GM18508 (cell line): ENCODE results near the gene XYLT1.

Experiments used
- ATAC-seq: cut with Tn5 transposase; IDR thresholded peaks from one replicate; pipeline ENCODE4 v1.9.1; 2021; ENCODE audit warnings: moderate number of reproducible peaks; ENCODE audit not compliant: insufficient read depth, unreplicated experiment

Gene XYLT1

DNA sequence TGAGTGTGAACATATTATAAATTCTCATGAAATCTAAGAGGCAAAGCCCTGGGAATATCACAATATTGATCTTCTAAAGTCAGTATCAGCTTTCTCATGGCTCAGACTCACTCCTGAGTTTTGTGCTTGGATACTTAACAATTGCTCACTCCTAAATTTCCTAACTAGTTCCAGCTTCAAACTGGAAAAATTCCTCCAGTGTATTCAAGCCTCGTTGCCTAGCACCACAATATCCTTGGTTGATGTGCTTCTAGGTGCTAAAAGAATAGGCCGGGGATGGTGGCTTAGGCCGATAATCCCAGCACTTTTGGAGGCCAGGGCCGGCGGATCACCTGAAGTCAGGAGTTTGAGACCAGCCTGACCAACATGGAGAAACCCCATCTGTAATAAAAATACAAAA lies 62.5 kb downstream of the XYLT1 start:
- ATAC-seq = no peak

DNA sequence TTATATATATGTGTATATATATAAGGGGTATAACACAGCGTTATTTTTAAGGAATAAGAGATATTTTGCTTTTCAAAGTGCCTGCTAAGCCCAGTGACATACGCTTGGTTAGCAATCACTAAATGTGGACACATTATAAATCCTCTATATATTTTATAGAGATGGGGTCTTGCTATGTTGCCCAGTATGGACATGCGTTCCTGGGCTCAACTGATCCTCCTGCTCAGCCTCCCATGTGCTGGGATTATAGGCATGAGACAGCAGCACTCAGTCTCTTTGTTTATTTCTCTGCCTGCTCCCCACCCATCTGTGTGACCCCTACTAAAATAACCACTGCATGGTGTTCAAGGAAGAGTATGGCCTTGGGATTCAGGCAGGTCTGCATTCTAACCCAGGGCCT lies 63.4 kb downstream of the XYLT1 start:
- no peak for ATAC-seq

DNA sequence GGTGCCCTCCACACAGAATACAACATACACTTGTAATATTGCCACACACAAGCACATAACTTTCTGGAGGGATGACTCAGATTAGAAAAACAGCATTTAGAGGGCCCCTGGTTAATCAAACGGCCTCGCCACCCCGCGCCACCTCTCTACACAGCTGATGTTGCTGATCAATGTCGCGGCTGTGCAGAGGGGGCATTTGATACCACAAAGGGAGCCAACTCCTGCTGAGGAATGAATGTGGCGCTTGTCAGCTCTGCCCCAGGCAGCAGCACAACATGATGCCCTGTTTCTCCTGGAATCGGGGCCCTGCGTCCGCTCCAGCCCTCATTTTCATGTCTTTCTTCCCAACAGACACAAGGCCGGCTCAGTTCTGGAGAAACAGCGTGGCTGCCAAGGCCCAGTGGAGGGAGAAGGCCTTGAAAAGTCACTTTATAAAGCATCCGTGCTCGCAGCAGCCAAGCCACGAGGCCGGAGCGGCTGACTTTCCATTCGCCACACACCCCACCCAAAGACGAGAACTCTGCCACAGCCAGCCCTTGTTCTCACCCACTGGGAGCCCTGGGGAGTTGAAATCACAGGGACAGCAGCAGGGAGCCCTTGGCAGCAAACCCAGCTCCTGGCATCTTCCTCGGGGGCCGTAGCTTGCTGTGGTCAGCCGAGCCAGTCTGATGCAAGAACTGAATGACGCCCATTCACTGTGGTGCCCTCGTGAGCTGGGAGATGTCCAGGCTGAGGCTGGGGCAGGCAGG lies 65.6 kb downstream of the XYLT1 start:
- no peak for ATAC-seq

DNA sequence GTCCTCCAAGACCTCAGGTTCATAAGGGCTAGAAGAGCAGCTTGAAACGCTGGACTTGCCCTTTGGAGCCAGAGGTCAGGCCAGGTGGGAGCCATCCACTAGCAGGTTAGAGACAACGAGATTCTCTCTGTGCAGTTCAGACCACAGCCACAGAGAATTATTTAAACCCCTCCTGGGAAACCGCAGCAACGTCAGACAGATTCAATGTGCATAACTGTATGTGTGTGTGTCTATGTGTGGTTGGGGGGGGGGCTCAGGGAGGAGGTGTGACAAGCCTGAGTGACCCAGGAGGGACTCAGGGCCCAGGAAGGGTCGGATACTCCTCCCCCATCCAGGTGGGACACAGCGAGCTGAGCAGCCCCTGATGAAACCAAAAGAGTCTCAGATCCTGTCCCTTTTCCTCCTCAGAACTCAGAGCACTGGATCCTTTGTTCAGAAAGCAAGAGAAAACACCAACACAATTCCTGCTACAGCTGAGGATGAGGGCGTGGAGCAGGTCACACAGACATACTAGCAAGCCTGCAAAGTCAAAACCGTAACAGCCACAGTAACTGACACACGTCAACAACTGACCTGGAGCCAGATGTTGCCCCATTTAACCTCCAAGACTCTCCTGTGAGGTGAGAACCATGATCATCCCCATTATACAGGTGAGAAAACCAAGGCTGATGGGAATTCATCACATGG lies 66.8 kb downstream of the XYLT1 start:
- no peak for ATAC-seq

DNA sequence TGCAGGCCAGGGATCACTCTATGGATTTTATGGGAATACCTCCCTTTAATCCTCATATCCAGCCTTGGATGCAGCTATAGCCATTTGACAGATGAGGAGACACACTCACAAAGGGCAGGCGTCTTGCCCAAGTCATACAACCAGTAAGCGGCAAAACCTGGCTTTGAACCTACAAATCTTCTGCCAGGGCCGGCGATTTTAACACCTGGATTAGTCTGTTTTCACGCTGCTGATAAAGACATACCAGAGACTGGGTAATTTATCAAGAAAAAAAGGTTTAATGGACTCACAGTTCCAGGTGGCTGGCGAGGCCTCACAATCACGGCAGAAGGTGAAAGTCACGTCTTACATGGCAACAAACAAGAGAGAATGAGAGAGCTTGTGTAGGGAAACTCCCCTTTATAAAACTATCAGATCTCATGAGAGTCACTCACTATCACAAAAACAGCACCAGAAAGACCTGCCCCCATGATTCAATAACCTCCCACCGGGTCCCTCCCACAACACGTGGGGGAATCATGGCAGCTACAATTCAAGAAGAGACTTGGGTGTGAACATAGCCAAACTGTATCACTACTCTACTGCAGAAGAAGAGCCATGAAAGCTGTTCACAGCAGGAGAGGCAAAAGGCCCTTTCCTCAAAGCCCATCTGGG lies 67.5 kb downstream of the XYLT1 start:
- ATAC-seq = no peak

DNA sequence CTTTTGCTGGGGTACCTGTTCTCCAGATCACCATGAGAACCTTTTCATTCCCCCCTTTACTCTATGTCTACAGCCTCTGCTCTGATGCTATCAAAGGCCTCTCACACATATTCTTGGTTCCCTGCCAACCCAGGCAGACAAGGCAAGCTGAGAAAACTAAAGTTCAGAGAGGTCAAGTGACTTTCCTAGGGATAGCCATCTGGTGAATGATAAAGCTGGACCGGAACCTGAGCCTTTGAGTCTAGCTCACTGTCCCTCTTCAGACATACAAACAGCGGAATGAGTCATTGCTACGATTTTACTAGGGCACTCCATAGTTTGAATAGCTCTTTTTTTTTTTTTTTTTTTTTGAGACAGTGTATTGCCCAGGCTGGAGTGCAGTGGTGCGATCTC lies 73.3 kb downstream of the XYLT1 start:
- ATAC-seq = no peak

DNA sequence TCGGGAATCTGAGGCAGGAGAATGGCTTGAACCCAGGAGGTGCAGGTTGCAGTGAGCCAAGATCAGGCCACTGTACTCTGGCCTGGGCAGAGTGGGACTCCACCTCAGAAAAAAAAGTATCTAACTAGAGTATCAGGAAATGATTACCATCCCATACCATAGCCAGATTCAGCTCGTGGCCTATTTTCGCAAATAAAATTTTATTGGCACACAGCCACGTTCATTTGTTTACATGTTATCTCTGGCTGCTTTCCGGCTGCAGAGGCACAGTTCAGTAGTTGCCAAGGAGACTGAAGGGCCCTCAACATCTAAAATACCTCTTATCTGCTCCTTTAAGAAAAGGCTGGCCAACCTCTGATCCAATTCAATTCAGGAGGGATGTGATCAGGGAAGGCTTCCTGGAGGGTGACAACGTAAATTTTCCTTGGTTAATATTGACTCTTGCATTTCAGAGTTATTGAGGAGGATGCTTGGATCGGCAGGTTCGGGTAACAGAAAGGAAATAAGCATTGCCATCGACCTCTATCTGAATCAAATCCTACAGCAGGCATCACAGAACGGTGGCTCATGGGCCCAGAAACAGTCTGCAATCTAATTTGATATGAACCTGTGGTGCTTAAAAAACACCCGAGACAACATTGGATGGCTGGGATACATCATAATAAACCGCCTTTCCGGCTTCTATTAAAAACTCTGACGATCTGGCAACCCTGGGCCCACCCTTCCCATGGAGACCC lies 73.8 kb downstream of the XYLT1 start:
- ATAC-seq = no peak

DNA sequence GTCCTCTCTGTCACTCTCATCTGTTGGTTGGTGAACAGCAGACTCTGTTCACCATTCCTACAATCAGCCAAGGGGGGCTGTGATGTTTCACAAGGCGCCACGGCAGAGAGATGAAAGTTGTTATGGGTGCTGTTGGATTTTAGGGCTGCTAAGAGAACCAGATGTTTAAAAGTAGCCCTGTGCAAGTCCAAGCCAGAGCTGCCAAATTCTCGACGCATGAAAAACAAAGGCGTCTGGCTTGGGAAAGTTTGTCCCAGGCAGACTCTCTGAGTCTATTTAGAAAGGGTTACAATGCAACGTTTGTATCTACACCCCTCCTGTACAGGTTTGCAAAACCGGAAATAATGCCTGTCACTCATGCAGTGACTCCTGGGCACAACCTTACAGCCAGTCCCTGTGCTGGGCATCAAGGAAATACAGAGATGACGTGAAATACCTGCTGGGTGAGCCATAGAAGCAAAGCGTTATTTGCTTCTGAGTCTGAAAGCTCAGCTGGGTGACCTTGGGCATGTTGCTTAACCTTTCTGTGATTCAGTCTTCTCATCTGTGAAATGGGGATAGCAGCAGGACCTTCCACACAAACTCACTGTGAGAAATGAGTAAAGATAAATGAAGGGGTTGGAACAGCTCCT lies 74.8 kb downstream of the XYLT1 start:
- no peak for ATAC-seq

DNA sequence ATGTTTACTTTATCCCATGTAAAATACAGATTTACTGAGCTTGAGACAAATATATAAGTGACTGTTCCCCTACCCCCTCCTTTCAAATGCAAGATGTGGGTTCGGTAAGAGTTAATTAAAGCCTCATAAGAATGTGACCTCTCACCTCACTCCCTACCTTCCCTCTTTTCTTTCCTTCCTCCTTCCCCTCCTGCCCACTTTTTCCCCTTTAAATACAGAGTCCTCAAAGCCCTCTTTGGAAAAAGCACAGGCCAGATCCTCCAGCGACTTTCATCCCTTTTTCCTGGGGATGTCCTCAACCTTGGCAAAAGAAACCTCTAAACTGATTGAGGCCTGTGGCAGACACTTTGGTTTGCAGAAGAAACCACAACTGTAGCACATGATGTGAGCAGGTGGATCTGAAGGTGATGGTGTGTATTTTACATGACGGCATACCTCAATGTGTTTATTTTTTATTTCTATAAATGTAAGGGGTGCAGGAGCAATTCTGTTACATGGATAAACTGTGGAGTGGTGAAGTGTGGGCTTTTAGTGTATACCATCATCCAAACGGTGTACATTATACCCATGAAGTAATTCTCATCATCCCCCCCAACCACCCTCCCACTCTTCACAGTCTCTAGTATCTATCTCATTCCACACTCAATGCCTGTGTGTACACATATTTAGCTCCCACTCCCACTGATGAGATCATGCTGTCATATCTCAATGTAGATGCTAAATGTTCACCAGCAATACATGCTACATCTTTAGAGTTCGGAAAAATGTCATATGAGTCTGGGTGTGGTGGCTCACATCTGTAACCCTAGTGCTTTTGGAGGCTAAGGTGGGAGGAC lies 77.7 kb downstream of the XYLT1 start:
- no peak for ATAC-seq

DNA sequence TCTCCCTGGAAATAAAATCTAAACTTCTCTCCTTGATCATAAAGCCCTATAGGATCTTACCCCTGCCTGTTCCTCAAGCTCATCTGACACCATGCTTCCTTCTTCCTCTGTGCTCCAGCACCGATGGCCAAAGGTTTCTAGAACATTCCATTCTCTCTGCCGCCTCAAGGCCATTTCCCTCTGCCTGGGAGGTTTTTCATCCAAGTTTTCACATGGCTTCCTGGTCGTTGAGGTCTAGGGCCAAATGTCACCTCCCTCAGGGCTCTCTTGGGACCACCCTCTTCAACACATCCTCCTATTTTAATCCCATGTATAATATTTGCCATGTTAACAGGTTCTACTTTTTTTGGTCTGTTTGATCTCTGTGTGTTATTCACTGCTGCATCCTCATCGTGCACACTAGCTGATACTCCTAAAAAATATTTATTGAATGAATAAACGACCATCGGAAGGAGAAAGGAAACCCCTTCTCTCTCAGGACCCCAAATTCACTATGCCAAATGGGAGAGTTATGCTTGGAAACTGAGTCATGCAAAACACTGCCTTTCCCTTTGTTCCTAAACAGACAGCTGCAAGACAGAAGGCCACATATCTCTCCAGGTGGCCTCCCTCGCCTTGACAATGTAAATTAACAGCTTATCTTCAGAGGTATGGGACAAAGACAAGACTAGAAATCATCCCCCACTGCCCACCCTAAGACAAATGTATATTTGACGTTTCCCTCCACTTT lies 78.5 kb downstream of the XYLT1 start:
- ATAC-seq = no peak

DNA sequence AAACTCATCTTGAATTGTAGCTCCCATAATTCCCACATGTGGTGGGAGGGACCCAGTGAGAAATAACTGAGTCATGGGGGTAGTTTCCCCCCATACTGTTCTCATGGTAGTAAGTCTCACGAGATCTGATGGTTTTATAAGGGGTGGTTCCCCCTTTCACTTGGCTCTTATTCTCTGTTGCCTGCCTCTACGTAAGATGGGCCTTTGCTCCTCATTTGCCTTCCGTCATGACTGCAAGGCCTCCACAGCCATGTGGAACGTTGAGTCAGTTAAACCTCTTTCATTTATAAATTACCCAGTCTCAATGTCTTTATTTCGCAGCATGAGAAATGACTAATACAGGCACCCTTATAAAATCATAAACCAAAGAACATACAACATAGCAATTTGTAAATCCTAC lies 79.0 kb downstream of the XYLT1 start:
- ATAC-seq = no peak

DNA sequence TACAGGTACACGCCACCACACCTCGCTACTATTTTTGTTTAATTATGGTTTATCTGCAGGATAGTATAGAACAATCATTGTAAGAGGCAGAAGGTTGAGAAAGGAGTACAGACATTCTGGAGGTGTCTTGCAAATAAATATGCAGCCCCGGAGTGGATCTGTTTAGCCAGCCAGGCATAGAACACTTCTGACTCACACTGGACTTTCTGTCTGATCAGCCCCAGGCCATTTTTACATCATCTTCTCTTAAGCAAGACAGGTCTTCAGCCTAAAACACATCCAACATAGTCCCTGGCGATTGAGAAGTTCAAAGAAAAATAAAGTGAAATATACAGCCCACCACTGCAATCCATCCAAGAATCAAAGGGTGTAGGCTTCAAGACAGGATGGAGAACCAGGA lies 81.4 kb downstream of the XYLT1 start:
- no peak for ATAC-seq

DNA sequence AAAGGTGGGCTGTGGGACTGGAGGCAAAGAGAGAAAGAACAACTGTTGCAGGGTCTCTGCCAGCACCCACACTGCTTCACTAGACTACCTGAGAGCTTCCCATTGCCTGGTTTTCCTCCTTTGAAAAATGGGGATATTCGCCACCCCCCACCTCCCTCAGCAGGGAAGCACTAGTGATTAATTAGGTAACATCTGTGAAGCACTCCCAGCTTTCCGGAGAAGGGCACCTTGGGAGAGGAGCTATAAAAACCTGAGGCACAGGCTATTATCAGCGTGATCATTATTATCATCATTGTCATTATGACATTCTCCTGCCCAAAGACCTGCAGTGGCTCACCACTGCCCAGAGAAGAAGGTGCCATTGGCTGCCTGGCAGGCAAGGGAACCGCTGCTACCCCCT lies 83.5 kb downstream of the XYLT1 start:
- ATAC-seq = no peak

DNA sequence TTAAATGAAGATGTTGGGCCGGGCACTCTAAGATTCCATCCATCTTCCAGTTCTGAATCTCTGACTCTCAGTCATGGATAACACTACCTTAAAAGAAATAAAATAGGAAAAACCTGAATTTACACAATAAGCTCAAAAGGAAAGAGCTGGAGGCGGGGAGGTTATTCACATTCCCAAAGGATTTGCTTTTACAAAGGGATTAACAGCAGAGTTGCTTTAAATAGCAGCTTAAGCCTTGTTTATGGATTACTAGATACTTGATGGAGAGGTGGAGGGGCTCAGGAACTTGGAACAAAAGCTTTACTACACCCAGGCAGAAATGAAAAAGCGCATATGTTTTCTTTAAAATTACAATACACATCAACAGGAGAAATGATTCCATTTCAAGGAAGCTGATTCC lies 84.5 kb downstream of the XYLT1 start:
- no peak for ATAC-seq

DNA sequence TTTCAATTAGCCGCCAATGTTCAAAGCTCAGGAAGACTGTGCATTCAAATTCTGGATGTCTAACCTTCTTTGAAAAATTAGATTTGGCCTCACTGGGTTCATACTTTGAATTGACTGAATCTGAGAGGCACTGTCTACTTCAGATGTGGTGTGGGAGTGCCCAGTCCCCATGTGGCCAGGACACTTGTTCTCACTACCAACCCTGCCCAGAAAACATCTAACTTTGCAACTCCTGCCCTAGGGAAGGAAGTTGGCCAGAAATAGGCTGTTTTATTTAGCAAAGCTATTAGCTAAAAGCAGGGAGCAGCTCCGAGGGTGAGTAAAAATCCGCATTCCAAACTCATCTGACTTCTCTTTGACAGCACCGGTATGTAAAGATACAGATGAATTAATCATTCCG lies 86.3 kb downstream of the XYLT1 start:
- no peak for ATAC-seq

DNA sequence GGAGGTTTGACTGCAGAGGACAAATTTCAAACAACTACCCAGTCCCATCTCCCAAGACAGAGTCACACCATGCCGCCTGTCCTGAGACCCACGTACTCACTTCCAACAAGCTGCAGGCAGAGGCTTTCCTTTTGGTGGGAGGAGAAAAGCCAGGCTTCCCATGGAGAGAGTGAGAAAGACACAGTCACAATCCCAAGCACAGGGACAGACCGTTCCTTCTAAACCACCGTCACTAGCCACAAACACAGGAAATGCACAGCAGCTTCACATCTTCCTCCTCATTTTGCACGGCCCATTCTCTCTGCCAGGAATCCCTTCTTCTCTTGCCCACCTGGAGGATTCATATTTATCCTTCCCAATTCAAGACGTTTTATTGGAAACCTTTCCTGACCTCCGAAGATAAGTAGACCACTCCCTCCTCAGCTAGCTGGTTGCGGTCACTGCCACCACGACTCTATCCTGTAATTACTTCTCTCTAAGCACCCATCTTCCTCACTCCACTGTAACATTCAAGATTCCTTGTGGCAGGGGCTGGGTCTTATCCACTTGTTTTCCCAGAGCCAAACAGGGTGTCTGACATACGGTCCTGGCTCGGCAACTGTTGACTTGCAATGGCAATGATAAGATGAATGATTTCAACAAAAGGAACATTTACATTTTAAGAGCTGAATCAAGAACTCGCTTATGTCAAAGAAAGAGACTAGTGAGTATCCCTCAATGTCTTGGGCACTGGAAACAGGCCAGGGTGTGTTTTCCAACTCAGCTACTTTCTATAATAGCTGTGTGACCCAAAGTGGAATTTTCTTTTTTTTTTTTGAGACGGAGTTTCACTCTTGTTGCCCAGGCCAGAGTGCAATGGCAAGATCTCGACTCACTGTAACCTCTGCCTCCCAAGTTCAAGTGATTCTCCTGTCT lies 87.6 kb downstream of the XYLT1 start:
- no peak for ATAC-seq

DNA sequence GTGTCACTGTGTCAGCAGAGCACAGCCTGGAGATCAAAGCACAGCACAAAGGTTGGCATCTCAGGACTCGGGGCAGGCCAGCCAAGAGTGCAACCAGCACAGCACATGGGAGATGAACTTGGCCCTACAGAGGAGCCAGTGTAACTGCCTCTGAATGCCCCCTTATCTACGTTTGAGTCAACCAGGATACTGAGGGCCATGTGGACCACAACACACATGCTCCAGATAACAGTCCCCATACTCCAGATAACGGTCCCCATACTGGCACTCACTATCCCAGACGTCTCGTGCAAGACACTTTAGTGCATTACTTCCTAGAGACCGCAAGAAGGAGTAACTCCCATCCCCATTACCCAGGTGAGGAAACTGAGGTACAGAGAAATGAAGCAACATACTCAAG lies 88.2 kb downstream of the XYLT1 start:
- no peak for ATAC-seq

DNA sequence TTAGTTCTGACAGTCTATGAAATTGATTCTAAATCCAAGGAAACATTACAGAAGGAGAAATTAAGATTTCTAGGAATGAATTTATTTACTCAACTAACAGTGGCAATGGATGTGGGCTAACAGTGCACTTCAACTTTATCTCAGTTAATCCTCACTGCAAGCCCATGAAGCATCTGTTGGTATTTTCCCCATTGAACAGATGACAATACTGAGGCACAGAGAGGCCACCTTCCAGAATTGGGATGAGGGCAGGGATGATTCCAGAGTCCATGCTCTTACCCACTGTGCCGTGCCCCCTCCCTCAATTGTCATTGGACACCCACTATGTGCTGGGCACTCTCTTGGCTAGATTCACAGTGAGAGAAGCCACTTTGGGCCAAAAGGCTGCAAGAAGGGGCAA lies 89.0 kb downstream of the XYLT1 start:
- ATAC-seq = no peak
